Cardiac fibroblast (primary cell): ENCODE data around the gene SLC16A8.

ENCODE experiments used
- DNase-seq, 2 donors: peaks; one replicate each; pipeline versions ENCODE4 v3.0.0 to v3.0.0-alpha.2; 2010; ENCODE audit warnings: low read depth in 2 of 2
- H3K4me3 ChIP-seq, 2 donors: replicated peaks in 1 of 2; 1 replicate in 1 of 2; 2 replicates in 1 of 2; pipeline ENCODE4 v1.5.1; 2011; ENCODE audit warnings: low read depth in 2 of 2, low read length in 2 of 2, mild to moderate bottlenecking in 2 of 2, moderate library complexity in 1 of 2
- TF ChIP-seq, protein P1 (sequence below): IDR thresholded peaks from one replicate; pipeline ENCODE4 v1.5.1; 2011; ENCODE audit warnings: low read depth, mild to moderate bottlenecking, low read length, inconsistent platforms

Gene SLC16A8

DNA sequence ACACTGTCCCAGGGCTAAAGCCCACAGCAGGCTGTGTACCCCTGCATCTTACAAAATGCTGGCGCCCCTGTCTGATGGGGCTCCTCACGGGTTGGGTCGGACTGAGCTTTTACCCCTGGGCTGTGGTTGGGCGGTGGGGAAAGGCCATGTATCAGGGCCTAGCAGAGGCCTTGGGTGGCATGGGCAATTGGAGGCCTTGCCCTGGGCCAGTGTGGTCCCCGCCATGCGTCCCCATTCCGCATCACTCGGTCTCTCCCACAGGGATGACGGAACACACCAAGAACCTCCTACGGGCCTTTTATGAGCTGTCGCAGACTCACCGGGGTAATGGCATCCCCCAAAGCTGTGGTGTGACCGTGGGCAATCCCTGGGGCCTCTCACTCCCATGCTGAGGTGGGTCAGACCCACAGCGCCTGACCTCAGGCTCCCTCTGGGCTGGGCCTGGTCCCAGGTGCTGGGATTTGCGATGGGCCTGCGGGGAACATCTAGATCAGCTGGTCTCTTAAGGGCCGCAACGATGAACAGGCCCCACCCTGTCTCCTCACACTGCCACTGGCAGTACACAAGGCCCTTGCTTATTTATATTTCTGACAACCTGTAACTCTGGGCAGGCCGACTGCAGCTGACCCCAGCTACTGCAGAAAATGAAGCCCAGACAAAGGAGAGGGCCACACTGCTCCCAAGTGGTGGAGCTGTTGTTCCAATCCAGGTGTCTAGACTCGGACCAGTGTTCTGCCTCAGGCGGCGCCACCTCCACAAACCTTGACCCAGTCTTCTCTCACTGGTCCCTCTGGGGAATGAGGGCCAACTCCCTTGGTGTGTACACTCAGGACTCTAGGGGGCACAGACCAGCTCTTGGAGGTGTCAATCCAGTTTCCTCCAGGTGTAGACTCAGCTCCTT is 12.3 kb downstream of the SLC16A8 start:
- no peak overlapping the region for H3K4me3 ChIP-seq
- TF ChIP-seq, protein P1, sequence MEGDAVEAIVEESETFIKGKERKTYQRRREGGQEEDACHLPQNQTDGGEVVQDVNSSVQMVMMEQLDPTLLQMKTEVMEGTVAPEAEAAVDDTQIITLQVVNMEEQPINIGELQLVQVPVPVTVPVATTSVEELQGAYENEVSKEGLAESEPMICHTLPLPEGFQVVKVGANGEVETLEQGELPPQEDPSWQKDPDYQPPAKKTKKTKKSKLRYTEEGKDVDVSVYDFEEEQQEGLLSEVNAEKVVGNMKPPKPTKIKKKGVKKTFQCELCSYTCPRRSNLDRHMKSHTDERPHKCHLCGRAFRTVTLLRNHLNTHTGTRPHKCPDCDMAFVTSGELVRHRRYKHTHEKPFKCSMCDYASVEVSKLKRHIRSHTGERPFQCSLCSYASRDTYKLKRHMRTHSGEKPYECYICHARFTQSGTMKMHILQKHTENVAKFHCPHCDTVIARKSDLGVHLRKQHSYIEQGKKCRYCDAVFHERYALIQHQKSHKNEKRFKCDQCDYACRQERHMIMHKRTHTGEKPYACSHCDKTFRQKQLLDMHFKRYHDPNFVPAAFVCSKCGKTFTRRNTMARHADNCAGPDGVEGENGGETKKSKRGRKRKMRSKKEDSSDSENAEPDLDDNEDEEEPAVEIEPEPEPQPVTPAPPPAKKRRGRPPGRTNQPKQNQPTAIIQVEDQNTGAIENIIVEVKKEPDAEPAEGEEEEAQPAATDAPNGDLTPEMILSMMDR = no peak
- DNase-seq = no peak

DNA sequence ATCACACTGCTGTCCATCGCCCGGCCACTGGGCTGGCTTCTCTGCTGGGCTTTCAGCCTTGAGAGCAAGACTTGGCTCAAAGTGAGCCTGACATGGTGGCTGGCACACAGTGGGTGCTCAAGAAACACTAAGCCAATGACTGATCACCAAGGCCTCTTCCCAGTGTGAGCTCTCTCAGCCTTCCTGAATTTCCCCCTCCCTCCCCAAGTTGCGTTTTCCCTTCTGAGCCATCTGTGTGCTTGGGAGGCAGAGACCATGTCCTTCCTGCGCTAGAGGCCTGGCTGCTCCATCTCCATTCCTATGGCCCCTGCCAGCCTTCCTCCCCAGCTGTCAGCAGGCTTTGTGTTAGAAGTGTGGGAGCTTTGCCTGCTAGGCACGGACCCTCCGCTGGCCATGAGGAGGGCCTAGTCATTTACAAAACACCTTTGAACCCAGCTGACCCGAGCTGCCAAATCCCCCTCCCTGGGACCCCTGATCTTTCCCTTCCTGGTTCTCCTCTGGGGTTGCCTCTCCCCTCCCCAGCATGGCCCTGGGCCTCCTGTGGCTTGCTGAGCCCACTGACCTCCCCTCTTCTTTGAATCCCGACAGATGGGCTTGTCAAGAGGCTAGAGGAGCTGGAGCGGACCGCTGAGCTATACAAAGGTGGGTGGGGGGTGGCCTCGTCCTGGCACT is 13.6 kb downstream of the SLC16A8 start:
- TF ChIP-seq, protein P1 = no peak
- no peak overlapping the region for H3K4me3 ChIP-seq
- DNase-seq = no peak

DNA sequence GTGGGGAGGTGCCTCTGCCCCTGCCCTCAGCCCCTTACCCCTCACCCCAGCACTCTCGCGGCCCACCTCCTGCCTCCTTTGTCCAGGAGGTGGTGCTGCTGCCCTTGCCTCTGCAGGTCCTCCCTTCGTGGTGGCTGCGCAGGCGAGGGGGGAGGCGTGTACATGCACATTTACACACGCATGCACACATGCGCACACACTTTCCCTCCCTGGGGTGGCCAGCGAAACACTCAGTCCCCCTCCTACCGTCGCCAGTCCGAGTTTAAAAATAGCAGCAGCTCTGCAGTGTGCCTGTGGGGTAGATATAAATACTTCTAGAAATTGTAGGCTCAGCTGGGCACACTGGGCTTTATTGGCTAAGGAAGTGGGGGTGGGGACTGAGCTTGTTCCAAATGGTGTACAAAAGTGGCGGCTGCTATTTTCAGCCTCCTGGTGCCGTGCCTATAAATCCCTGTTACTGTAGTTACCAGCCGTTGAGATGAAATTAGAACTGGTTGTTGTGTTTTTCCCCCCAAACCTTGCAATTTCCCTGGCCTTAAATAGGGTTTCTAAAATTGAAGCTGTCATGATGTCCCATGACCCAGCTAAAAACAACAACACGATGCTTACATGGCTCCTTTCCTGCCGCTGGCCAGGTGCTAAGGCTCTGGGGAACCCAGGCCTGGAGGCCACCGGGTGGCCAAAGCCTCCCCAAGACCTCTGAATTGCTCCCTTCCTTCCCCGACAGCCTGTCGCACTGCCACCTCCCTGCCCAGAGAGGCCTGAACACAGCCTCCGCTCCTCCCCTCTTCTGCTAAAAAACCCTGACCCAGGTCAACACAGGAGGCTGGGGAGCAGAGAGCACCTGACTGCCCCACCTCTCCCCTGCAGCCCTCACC is 14.4 kb downstream of the SLC16A8 start:
- DNase-seq = peak; percentile 48 to 67
- H3K4me3 ChIP-seq = no peak overlapping the region
- TF ChIP-seq, protein P1 = peak; percentile 77

DNA sequence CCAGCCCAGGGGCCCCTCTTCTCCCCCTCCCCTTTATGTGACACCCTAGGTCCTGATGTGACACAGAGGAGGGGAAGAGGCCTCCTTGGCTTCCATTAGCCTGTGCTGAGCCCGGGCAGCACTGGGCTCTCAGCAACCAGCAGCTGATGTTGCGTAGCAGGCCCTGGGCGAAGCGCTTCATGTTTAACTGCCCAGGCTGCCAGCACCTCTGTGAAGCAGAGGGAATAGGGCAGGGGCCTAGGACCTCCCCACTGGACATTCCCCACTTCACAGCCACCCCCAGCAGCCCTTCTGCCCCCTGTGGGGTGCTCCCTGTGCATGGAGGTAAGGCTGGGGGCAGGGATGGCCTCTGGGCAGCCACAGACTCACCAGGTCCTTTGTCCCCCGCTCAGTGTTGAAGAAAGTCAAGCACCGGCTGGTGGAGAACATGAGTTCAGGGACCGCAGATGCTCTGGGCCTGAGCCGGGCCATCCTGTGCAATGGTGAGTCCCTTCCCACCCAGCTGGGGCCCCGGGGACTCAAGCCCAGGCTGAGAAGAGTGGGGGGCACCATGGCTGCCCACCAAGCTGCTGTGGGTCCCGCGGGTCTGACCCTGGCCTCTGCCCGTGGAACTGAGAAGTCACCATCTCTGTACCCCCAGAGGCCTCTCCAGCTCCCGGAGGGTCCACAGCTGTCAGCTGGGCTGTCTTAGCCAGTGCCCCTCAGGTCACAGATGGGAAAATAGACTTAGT is 15.2 kb downstream of the SLC16A8 start:
- TF ChIP-seq, protein P1 = no peak
- DNase-seq = no peak
- no peak overlapping the region for H3K4me3 ChIP-seq

DNA sequence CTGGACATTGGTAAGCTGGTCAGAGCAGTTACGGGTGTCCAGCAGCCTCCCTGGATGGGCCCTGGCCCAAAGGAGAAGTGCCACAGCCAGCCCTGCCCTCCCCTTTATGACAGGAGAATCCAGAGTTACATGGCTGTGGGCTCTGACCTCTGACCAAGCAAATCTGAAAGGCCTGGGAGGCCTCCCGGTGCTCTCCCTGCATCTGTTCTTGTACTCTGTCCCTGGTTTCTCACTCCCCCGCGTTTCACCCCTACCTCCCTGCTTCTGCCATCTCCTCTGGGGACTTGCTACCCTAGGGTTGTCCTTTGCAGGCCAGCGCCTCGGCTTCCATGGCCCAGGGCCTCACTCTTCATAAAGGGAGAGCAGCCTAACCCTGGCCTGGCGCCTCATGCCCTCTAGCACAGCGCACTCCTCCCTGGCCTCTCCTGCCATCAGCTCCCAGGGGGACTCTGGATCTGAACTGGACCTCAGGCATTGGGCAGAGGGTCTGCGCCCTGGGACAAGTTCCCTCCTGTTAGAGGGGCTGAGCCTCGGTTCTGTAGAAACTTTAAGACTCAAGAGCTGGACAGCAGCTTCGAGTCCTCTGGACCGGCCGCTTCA is 16.1 kb downstream of the SLC16A8 start:
- TF ChIP-seq, protein P1 = no peak
- no peak overlapping the region for H3K4me3 ChIP-seq
- no peak for DNase-seq
